ENCODE measurements around the gene GORASP1. TPM values are rescaled to one million over a fixed set of nuclear protein-coding genes. Genes with fewer than 3 reads are reported as not detected.

GORASP1 gene
- total RNA-seq, 1 experiment from 2014 or later, result 27.9 TPM

DNA sequence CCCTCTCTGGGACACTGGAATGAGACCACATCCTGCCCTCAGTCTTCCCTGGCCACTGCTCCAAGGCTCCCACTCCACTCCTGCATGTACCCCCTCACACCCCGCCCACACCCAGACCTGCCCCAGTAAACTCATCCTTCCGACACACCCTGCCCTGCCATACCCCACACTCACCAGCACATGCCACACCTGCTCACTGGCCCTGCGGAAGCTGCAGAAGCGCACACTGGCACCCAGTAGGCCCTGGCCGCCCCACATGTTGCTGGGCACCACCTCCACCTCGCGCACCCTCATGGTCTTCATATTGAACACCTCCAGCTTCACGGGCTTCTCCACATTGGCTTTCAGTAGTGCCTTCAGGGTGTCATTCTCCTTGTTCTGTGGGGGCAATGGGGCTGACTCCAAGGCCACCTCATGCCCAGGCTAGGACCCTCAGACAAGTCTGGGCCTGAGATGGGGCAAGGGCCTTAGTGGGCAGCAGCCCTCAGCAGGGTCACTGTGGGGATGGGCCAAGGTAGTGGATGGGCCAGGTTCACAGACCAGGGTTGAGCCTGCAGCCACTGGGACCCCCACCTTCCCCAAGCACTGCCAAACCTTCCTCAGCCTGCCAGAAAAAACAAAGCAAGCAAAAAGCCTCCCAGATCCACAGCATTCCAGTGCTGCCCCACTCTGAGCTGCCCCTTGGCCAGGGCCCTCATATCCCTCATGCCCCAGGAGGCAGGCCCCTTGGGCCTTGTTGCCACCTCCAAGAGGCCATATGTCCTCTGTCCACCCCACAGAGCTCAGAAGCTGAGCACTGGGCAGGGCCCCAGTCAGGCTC is 4.7 kb downstream of the GORASP1 start:
- no peak for DNase-seq (ENCODE audit: low read depth)

DNA sequence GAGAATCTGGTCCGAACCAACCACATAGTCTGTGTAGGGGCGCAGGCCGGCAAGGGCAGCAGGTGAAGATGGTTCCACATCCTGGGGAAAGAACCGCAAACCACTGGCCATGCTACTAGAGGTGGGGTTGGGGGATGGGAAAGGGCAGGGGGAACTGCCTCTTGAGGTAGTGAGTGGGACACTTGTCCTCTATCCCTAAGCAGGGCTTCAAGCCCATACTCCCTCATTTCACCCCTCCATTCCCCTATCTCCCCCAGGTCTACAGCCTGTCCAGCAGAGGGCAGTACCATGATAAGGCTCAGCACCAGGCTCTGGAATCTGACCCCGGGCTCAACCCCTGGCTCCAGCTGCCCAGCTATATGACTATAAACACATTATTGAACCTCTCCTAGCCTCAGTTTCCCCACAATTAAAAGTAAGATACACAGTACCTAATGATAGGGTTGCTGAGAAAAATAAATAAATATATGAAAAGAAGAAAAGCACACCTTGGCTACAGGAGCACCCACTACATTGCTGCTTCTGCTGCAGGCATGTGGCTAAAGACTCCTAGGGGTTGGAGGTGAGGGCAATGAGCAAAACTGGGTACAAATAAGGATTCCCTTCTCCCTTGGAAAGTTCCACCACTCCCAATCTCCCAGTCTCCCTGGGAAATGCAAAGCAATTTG is 6.3 kb downstream of the GORASP1 start:
- peak; percentile 39 for DNase-seq (ENCODE audit: low read depth)

DNA sequence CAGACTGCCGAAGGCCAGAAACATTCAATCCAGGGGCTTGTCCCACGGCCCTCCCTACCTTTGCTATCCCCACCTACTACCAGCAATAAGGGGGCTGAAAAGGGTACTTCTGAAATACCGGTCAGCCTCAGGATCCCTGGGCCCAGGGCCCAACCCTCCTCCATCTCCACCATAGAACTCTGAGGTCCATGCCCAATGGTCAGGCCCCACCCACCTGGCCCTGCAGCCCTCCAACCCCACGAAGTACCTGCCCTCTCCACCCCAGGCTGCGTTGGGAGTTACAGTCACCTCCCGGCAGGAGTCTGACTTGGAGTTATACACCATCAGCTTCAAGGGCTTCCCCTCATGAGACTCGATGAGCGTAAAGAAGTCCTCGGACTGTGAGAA is 6.9 kb downstream of the GORASP1 start:
- no peak for DNase-seq (ENCODE audit: low read depth)

DNA sequence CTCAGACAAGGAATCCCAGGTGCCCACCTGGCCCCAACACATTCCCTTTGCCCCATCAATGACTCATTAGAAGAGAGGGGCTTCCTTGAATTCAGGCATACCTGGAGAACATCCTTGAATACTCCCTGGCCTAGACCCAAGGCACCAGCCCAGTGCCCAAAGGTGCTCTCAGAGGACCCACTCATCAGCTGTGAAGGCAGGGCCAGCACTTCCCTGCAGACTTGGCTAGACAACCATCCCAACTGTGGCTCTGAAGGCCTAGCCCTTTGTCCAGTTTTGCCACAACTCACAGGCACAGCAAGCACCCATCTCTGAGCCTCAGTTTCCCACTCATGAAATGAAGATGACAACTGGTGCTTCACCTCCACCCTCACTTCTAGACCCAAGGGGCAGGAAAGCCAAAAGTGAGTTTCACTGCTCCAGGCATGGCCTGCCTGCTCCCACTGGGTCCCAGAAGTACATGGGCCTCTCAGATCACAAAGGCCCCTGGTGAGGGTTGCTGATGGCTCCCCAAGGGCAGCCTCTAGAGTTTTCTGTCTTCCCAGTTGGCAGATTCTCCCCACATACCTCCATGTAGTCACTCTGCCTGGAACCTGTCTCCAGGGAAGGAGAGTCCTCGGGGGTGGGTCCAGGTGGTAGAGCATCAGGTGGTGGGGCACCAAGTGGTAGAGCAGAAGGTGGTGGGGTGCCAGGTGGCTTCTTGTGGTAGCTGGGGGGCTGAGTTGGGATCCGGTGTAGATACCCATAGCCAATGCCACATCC is 7.5 kb downstream of the GORASP1 start:
- no peak for DNase-seq (ENCODE audit: low read depth)

DNA sequence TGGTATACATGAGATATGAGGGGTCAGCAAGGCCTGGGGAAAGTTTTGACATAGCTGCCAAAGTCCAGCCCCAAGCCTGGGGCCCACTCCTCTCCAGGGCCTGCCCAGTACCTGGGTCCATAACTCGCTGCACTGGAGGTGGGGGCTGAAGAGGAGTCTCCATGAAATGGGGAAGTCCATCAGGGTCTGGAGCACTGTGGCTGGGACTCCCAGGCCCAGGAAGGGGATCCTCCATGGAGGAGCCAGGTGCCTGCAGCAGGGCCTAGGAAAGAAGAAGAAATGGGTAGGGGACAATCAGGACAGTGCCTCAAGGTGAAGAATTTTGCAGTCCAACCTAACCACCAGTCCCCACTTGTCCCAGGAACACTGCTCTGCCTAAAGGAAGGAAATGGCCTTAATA is 8.2 kb downstream of the GORASP1 start:
- DNase-seq (ENCODE audit: low read depth), result no peak

DNA sequence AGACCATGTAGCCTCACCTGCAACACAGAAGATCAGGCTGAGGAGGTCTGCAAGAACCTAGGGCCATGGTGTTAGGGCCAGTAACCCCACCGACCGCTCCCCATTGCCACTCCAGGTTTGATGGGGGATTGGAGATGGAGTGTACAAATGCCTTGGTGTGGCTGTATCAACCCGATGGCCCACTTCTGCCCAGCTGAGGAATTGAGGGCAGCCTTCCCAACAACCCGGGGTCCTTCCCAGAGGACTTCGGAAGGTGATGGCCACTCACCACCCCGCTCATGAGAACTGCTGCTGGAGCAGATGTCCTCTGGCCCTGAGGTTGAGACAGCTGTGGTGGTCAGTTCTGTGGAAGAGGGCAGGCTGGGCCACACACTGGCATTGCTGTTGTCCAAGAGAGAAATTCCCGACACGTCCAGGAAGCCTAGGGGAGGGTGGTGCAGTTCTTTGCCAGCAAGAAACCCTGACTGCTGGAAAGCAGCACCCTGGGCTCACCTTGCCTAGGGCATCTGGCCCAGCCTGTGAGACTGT is 8.9 kb downstream of the GORASP1 start:
- no peak for DNase-seq (ENCODE audit: low read depth)

DNA sequence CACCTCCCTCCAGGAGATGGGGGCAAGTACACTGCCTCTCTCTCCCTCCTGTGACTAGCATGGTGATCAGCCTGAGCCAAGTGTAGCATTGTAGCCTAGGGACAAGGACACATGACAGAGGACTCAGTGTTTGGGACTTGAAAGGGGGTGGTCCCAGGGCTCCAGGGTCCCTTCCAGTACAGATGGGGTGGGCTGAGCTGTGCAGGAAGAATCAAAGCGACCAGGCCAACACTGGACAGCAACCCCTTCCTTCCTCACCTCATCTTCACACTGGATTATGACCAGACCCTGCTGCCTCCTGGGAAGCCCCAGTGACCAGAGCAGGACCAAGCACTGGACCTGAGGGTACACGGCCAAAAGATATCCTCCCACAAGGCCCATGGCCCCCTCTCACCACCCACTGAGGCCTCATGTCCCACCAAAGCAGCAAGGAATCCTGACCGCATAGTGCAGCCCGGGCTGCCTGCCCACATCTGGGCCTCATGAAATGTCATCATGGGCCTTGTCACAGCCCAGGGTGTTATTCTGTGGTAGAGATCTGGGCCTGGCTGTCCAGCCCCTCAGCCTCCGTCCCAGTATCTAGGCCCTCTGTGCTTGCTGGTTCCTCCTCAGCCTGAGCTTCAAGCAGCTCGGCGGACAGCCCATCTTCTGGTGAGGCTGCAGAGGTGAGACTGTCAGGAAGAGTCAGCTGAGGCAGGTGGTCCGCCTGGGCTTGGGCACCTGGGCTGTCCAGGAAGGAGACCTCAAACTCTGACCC is 9.5 kb downstream of the GORASP1 start:
- DNase-seq (ENCODE audit: low read depth), result no peak

DNA sequence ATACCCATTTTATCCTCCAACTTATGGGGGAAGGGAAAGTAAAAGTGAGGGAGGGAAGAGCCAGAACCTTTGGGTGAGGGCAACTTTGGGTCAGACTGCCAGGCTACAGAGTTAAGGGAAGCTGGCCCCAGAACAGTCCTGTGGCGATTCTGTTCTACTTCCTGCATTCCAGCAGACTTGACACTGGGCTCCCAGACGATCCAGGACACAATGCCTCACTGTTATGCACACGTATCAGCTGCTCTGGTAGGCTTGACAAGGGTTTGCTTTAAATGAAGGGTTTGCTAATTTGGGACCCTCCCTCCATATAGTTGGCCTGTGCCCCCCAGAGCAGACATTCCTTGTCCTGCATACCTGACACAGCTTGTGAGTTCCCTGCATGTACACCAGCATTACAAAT is 10.7 kb downstream of the GORASP1 start:
- DNase-seq (ENCODE audit: low read depth), result no peak

DNA sequence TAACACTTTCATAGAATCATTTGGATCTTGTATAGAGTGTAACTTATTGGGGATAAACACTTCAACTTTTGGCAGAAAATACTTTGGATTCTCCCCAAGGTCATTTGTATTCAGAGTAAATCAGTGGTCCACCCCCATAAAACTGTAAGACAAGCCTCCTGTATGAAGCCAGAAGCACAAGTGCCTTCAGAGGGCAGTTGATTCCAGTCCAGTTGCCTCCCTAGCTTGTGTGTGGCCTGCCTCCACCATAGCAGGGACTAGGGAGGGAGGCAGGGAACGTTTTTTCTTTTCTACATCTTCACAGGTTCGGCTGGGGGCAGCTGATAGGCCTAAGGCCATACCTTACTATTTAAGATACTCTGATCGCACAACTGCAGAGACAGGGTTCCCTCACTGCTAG is 11.6 kb downstream of the GORASP1 start:
- no peak for DNase-seq (ENCODE audit: low read depth)

DNA sequence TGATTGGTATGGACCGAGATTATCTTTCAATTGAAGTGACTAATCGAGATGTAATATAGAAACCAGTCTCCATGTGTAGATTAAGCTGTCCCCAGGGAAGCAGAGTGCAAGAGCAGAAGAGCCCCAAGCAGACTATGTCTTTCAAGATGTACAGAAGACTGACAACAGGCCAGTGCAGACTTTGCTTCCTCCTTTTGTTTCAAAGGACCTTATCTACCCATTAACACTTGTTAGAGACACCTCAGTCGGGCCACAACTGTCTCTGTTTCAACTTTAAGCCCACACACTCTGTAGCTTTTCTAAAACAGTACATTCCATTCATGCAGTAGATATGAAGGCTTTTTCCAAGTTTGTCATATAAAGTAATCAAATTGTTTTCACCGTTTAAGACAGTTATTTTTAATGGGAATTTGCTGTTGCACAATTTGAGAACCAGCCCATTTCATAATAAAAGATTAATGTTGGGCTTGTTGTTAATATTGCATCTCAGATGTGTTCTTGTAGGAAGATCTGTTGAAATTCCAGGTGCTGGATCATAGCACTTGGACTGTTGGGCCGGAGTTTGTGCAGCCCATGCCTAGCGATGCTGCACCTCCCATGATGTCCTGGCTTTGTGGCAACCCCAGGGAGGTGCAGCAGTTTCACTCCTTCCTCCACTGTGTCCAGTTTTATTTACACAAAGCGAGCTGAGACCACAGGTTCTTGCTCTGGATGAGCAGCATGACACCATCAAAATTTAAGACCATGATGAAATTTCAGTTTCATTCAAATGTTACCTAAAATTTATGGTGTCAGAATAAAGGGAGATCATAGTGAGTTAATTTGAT is 12.4 kb downstream of the GORASP1 start:
- DNase-seq (ENCODE audit: low read depth), result no peak

DNA sequence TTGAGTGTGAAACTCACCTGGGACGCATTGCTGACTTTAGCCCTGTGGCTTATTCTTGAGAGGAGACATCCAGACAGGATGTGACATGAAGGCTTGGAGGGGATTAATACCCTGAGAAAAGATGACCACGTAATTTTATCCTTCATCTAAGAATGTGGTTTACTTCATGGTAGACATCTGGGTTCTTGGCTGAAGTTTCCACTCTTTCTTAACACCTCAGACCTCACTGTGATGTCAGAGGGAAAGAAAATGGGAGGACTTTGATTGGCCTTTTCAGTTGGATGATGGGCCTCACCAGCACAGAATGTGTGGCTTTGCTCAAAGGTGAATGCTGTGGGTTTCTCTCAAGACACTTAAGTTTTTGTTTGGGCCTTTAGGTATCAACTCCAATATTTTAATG is 16.5 kb downstream of the GORASP1 start:
- DNase-seq (ENCODE audit: low read depth), result peak; percentile 13

DNA sequence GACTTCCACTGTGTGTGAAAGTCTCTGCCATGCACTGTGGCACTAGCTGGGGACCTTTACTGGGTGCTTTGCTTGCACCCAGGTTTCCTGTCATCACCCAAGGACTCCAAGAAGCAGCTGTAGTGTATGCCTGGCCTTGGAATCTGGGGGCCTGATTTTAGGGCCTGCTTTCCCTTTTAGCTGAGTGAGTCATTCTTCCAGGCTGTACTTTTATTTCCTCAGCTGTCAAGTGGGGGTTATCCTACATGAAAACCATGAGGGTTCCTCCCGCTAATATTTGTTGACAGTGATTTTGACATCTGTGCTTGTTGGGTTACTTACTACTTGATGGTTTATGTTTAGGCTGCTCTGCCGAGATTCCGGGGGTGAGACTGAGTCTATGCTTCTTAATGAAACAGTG is 18.5 kb downstream of the GORASP1 start:
- DNase-seq (ENCODE audit: low read depth), result no peak

DNA sequence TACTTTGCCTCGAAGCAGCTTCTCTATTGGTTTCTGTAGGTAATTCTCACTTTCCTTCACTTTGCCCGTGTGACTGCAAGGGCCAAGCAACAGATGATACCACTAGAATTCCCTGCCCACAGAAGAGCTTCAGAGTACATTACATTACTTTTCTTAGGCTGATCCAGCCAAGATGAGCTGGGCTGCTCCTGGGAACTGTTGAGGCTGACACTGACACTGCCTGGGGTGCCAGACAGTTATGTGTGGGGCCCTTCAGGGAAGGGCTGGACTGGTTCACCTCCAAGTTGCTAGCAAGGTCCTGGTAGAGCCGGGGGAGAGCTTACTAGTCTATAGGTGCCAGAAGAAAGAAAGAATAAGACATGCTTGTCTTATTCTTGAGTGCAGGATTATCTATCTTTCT is 19.0 kb downstream of the GORASP1 start:
- DNase-seq (ENCODE audit: low read depth), result no peak

DNA sequence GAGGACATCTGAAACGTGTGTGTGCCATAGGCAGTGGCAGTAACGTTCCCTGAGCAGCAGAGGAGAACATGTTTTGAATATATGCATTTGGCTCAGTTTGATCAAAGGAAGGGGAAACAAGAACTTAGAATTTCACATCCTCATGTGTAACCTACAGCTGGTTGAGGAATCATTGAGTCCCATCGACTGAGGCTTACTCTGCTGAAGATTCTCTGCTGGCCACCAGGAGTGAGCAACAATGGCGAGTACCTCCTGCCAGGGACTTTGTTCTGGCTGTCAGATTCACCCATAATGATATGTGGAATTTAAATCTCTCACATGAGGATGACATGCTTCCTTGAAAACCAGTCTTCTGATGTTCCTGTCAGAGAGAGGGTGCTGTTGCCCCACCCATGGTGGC is 21.3 kb downstream of the GORASP1 start:
- DNase-seq (ENCODE audit: low read depth), result no peak

DNA sequence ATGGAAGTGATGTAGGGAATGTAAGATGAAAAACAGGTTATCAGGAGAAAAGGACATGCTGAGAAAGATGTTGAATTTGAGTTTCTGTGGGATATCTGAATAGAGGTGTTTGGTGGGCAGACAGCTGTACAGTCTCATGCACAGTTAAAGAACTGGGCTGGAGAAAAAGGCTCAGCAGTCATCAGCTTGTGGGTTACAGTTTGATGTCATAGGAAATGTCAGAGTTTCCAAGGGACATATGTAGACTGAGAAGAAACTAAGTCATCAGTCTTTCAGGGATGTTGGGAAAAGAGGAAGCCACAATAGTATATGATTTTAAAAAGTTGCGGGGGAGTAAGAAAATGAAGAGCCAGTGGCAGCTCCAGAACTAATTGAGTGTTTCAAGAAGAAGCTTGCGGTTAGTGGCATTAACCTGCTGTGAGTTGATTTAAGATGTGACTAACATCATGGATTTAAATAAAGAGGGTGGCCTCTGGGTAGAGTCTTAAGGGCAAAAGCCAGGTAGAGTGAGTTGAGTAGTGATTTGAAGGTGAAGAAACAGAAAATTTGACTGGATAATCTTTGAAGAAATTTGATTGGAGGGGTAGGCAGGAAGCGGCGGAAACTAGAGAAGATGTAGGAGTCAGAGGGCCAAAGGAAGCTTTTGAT is 24.6 kb downstream of the GORASP1 start:
- no peak for DNase-seq (ENCODE audit: low read depth)

DNA sequence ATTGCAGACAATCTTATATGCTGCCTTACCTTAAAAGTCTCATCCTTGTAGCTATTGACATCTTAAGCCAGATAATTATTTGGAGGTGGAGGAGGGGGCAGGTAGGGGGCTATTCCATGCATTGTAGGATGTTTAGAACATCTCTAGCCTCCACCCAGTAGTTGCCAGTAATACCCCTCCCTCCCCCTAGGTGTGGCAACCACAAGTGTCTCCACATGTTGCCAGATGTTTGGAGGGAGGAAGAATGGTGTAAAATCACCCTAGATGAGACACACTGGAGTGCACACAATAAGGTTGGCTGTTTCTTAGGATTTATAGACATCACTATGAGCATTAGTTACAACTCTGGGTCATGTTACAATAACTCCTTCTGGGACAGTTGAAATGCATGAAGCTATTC is 27.4 kb downstream of the GORASP1 start:
- DNase-seq (ENCODE audit: low read depth), result no peak

DNA sequence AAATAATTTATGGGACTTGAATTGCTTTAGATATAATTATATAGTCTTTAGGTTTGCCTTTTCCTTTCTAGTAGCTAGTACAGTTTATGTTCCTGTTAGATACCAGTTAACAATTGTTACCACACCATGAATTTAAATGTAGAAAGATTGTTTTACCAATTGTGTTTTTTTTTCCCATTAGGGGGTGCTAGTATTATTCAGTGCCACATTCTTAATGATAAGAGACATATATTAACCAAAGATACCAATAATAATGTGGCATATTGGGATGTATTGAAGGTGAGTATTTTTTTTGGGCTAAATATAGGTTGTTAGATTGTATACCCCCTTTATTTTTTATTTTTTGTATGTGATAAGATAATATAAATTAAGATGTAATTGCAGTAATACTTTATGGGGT is 27.9 kb downstream of the GORASP1 start:
- DNase-seq (ENCODE audit: low read depth), result no peak

DNA sequence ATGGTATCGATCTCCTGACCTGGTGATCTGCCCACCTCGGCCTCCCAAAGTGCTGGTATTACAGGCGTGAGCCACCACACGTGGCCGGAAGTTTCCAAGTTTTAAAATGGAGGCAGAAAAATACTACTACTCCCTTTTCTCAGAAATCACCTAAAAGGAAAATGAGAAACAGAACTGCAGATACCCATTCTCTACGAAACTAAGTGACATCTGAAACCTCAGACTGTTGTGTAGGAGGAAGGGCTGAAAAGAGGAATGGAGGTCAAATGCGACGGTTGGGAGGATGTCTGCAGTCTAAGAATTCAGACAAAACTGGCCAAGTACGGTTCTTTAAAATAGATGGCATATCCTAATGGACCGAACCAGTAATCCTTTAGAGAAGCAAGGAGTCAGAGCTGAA is 31.5 kb downstream of the GORASP1 start:
- DNase-seq (ENCODE audit: low read depth), result no peak

DNA sequence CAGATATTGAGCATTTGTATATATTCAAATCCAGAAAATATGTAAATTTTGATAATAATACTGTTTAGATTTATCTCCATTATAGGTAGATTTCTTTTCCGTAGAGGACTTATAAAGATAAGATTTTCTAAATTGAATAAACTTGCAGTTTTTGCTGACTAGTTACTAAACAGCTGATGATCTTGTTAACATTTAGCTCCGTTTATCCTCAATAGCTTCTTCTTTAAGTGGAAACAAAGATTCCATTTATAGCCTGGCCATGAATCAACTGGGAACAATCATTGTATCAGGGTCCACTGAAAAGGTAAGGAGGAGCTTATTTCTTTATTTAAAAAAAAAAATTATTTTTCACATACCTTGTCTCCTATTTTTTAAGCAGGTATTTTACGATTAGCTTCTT is 38.9 kb downstream of the GORASP1 start:
- DNase-seq (ENCODE audit: low read depth), result no peak

DNA sequence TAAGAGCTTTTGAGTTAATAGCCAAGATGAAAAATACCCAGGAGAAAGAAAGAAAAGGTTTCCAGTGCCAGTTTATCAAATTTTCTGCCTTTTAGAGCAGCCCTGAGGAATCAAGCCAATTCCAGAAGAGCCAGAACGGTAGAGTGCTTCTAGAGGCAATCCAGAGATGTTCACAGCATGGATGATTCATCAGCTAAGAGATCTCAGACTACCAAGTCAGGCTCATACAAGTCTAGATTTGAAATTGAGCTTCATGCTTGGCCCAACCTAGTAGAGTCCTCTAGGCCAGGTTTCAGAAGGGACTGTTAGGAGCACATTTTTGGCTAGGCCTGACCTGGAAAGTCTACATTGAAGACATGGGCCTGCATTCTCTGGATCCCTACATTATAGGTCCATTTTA is 40.1 kb downstream of the GORASP1 start:
- DNase-seq (ENCODE audit: low read depth), result no peak
